ENCODE data around the gene ATG101.
A peak's percentile ranks its signal among the peaks of the same experiment; 100 is the strongest.

ATG101 gene, protein sequence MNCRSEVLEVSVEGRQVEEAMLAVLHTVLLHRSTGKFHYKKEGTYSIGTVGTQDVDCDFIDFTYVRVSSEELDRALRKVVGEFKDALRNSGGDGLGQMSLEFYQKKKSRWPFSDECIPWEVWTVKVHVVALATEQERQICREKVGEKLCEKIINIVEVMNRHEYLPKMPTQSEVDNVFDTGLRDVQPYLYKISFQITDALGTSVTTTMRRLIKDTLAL

GRCh38 chr12:52069327-52070184 lies at the start of gene ATG101:
TSS of gene ATG101 (plus strand) at chr12:52069978. CDS start at chr12:52073651, 3,673 bp downstream.
- DNase-seq (ENCODE audit: low read depth): peak; percentile 66

DNA sequence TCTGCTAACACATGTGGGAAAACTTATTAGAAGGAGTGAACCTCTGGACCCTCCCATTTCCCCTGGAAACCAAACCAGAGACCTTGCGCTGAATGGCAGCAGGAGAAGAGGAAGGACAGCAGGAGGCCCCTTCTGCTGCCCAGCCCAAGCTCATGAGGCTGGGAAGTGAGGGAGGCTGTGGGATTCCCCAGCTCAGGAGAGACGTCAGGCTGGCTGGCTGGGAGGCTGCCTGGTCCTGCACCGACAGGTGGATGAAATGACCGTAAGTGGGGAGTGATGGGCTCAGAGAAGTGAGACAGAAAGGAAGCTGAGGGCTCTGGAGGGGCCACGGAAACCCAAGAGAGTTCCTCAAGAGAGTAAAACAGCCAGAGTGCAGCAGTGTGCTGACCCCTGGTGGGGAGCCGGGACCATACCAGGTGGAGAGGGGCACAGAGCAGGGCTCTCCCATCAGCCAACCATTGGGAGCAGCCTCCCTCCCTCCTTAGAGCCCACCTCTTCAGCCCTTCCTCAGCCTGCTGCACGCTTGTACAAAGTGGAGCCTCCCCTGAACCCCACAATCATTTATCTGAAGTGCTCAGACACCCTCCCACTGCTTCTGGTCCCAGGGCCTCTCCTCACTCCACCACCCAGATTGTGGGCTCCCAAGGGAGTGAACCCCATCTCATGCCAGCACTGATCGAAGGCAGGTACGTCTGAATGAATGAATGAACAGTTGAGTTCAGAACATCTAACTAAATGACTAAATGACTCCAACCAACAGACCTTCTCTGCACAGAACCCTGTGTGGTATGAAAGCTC lies 49.0 kb upstream of the ATG101 start:
- no peak for DNase-seq (ENCODE audit: low read depth)

DNA sequence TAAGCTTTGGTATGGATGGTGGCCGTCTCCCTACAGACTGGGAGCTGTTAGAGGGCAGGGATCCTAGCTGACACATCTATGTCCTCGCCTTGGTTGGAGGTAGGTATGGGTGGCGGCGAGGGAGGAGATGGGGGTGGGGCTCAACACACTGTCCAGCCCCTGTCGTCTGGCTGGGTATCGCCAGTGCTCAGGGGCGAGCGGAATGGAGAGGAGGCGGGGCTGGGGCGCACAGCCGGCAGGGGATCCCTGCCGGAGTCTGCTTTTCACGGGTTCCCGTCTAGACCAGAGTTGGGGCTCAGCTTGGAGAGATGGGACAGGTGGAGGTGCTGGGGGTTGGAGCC lies 47.0 kb upstream of the ATG101 start:
- DNase-seq (ENCODE audit: low read depth): no peak

DNA sequence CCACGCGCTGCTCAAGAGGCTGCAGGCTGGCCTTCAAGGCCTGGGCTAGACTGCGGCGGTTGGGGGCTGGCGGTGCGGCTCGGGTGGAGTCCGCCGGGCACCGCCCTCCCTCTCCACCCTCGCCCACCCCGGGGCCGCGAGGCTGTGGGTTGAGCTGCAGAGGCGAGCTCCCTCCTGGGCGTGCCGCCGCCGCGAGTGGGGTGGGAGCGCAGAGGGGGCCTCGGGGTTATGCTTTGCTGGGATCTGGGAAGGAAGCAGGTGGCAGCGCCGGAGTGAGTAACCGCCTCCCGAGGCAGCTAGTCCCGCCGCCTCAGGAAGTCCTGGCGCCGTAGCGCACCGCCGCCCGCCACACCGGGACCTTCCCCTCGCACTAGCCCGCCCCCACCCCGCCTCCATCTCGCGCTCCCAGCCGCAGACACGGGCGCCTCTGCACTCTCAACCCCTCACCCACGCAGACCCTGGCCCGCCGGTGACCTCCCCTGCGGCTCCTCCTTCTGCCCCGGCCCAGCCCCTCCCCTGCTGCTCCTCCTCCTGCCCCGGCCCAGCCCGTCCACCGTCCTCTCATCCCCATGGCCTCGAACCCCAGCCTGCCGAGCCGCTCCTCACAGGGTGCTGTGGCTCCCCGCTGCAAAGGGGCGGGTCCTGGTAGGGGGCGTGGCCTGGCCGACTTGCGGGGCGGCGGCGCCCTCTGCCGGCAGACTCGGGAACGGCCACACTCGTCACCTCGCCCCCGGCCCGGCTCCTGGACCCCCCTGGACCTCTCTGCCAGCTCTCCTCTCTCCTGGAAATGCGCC lies 46.4 kb upstream of the ATG101 start:
- DNase-seq (ENCODE audit: low read depth): peak; percentile 86

GRCh38 chr12:52023976-52024688 lies 45.6 kb upstream of the ATG101 start:
- no peak for DNase-seq (ENCODE audit: low read depth)

GRCh38 chr12:52024845-52025230 lies 44.9 kb upstream of the ATG101 start:
- DNase-seq (ENCODE audit: low read depth): no peak

DNA sequence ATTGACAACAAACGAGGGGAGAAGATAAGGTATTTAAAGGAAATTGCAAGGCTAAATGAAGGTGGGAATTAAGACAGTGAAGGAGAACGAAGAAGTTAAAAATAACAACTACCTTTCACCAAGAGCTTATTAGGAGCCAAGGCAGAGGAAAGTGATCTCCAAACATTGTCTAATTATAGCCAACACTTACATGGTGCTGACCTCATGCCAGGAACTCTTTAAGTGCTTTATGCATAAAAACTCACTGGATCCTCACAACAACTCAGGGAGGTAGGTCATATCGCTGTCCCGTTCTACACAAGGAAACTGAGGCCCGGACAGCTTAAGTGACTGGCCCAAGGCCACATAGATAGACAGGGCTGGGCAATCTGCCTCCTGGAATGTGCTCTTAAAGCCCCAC lies 43.5 kb upstream of the ATG101 start:
- DNase-seq (ENCODE audit: low read depth): no peak

DNA sequence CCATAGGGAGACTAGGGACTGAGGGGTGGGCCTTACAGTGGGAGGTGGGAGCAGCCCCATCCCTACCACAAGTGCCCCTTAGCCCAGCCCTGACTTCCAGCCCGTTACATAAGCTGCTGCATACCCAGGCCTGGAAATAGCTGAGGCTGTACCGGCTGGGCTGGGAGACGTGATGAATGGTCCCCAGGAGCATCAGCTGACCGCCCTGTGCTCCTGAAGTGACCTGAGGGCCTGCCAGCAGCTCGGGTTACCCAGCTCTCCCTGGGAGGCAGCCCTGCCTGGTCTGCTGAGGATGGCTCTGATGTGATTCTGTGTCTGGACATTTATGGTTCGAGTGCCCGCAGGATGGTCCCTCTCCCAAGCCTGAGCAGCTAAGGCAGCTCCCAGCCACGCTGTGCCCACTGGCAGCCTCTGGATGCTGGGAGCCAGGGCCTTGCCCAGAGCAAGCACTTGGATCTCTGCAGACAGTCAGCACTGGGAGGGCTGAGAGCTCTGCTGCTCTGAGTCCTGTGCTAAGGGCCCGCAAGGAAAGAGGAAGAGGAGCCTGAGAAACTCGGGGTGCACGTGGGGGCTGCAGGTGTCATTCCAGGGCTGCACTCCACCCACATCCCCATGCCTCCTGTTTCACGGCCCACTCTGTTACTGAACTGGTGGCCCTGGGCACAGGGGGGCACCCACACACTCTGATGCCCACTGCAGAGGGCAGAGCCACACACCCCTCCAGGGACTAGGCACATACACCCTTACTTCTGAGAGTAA lies 42.5 kb upstream of the ATG101 start:
- DNase-seq (ENCODE audit: low read depth): no peak

DNA sequence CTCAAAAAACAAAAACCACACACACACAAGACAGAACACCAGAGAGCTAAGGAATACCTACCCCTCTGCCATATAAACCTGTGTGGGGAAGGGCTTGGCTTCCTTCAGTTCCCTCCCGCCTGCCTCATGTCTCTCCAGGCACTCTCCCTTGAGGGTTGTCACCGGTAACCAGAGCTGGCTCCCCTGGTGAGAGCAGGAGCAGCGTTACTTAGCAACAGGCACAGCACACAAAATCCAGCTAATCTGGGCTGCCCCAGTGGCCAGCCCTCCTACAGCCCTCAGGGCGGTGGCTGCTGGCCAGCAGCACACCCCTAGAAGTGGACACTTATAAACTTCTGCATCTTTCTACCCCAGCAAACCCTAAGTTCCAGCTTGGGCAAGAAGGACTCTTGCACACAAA lies 40.1 kb upstream of the ATG101 start:
- no peak for DNase-seq (ENCODE audit: low read depth)

DNA sequence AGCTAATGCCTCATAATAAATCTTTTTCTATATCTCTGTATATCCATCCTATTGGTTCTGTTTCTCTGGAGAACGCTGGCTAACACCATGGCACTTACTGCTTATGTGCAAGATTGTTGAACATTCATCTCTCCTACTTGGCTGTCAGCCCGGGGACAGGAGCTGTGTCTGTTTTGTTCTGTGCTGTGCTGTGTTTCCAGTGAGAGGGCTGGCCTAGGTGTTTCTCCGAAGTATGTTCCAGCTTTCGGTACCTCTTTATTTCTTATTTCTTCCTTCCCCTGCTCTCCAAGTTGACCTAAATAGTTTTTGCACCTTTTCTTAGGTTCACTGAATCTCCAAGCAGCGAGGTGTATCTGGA lies 37.4 kb upstream of the ATG101 start:
- no peak for DNase-seq (ENCODE audit: low read depth)

GRCh38 chr12:52032804-52033445 lies 36.9 kb upstream of the ATG101 start:
- DNase-seq (ENCODE audit: low read depth): peak; percentile 74

GRCh38 chr12:52033446-52034140 lies 36.2 kb upstream of the ATG101 start:
- DNase-seq (ENCODE audit: low read depth): no peak

GRCh38 chr12:52035190-52035589 lies 34.6 kb upstream of the ATG101 start:
- no peak for DNase-seq (ENCODE audit: low read depth)

DNA sequence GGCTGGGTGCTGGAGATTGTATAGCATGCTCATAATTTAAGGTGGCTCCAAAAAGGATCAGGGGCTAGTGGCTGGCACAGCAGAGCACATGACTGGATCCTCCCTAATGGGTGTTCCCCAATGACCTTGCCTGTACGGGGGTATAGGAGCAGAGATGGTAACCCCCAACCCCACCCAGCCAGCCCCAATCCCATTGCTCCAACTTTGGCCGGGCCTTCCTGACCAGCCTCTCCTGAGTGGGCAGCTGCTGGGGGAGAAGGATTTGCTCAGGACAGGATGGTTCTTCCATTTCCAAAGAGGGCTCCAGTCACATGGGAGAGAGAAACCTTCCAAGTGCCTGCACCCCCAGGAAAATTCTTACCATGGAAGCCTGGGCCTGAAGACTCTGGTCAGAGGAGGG lies 33.9 kb upstream of the ATG101 start:
- DNase-seq (ENCODE audit: low read depth): no peak

- DNase-seq (ENCODE audit: low read depth): peak; percentile 58
Measured at GRCh38 chr12:52036587-52037171, 33.1 kb upstream of the ATG101 start.

GRCh38 chr12:52037248-52037861 lies 32.4 kb upstream of the ATG101 start:
- no peak for DNase-seq (ENCODE audit: low read depth)

GRCh38 chr12:52038447-52038846 lies 31.3 kb upstream of the ATG101 start:
- DNase-seq (ENCODE audit: low read depth): no peak

DNA sequence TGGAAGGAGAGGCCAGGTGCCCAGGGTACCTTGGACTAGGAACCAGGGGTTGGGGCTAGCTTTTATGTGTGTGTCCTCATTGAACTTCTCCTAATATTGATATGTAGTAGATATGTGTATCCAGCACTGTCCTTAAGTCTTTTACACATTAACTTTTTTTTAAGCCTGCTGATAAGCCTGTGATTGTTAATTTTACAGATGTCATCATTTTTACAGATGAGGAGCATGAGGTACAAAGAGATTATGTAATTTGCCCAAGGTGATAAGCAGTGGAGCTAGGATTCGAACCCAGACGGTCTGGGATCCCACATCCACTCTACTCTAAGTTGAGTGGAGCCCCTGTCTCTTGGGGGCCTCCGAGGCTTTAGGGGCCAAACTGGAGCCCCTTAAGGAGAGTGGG lies 28.7 kb upstream of the ATG101 start:
- DNase-seq (ENCODE audit: low read depth): no peak

- DNase-seq (ENCODE audit: low read depth): no peak
Measured at GRCh38 chr12:52041695-52042123, 28.1 kb upstream of the ATG101 start.

All from stimulated activated CD8-positive, alpha-beta memory T cell treated with anti-CD3 and anti-CD28 coated beads, Interleukin-7, amount 100 ng/mL, for 24 hours (primary cell).